GM11168 (cell line): ENCODE measurements around the gene FGD2.
"Not testable (repeated sequence)": the region's sequence is repeated elsewhere in the genome, so short reads cannot be mapped to it uniquely, and the experiment has no call there.

Experiments used
- in situ Hi-C: fragments of 300-500 bp; cut with MboI; formaldehyde crosslinking; loops from one replicate; pipeline ENCODE4 v1.12.0; 2022; ENCODE audit warnings: low sequenced_read_pairs; ENCODE audit not compliant: unreplicated experiment

FGD2 gene

GRCh38 chr6:37051138-37052026 is 45.9 kb downstream of the FGD2 start:
- in situ Hi-C loops = loop anchor here (5.0 kb wide), 1 partner anchor 121 kb away; the partner anchor contains the start of gene PIM1

GRCh38 chr6:37052027-37052628 is 46.7 kb downstream of the FGD2 start:
- in situ Hi-C loops = loop anchor here (5.0 kb wide), 1 partner anchor 120 kb away; the partner anchor contains the start of gene PIM1

GRCh38 chr6:37053683-37054082 is 48.2 kb downstream of the FGD2 start:
- in situ Hi-C loops = loop anchor here (5.0 kb wide), 1 partner anchor 119 kb away; the partner anchor contains the start of gene PIM1

GRCh38 chr6:37054171-37054570 is 48.7 kb downstream of the FGD2 start:
- in situ Hi-C loops = loop anchor here (5.0 kb wide), 1 partner anchor 118 kb away; the partner anchor contains the start of gene PIM1

- in situ Hi-C loops = loop anchor here (5.0 kb wide), 1 partner anchor 118 kb away; the partner anchor contains the start of gene PIM1
These were observed 49.1 kb downstream of the FGD2 start for GRCh38 chr6:37054580-37054979.

- in situ Hi-C loops = no loop called here
These were observed 50.6 kb downstream of the FGD2 start for GRCh38 chr6:37056112-37056403.

- in situ Hi-C loops = no loop called here
These were observed 51.1 kb downstream of the FGD2 start for GRCh38 chr6:37056439-37057127.

- in situ Hi-C loops = no loop called here
These were observed 51.6 kb downstream of the FGD2 start for GRCh38 chr6:37057128-37057471.

GRCh38 chr6:37057678-37058077 is 52.2 kb downstream of the FGD2 start:
- in situ Hi-C loops = no loop called here

- in situ Hi-C loops = no loop called here
These were observed 52.7 kb downstream of the FGD2 start for GRCh38 chr6:37058084-37058586.

- in situ Hi-C loops = not testable (repeated sequence)
These were observed 53.5 kb downstream of the FGD2 start for GRCh38 chr6:37058984-37059343.

GRCh38 chr6:37059344-37060194 is 54.1 kb downstream of the FGD2 start:
- in situ Hi-C loops = no loop called here

GRCh38 chr6:37060195-37060559 is 54.7 kb downstream of the FGD2 start:
- in situ Hi-C loops = no loop called here

GRCh38 chr6:37061157-37061804 is 55.8 kb downstream of the FGD2 start:
- in situ Hi-C loops = no loop called here

GRCh38 chr6:37062424-37062823 is 57.0 kb downstream of the FGD2 start:
- in situ Hi-C loops = no loop called here

GRCh38 chr6:37068356-37069270 is 63.2 kb downstream of the FGD2 start:
- in situ Hi-C loops = no loop called here

GRCh38 chr6:37069639-37070038 is 64.2 kb downstream of the FGD2 start:
- in situ Hi-C loops = no loop called here

- in situ Hi-C loops = no loop called here
These were observed 67.1 kb downstream of the FGD2 start for GRCh38 chr6:37072526-37072925.
